ENCODE data around the gene ATP8B4.
A peak's percentile ranks its signal among the peaks of the same experiment; 100 is the strongest.

Gene ATP8B4

GRCh38 chr15:49855917-49856637, 263.0 kb downstream of the ATP8B4 start:
- peak; percentile 96 for DNase-seq (ENCODE audit: low read depth)

GRCh38 chr15:49852756-49853155, 266.3 kb downstream of the ATP8B4 start:
- no peak for DNase-seq (ENCODE audit: low read depth)

GRCh38 chr15:49848807-49849206, 270.2 kb downstream of the ATP8B4 start:
- no peak for DNase-seq (ENCODE audit: low read depth)

- peak; percentile 87 for DNase-seq (ENCODE audit: low read depth)
Observed at GRCh38 chr15:49848282-49848724, 270.7 kb downstream of the ATP8B4 start.

GRCh38 chr15:49847423-49848281, 271.4 kb downstream of the ATP8B4 start:
- DNase-seq (ENCODE audit: low read depth): no peak

GRCh38 chr15:49844390-49844789, 274.6 kb downstream of the ATP8B4 start:
- DNase-seq (ENCODE audit: low read depth): no peak

GRCh38 chr15:49843725-49844124, 275.3 kb downstream of the ATP8B4 start:
- no peak for DNase-seq (ENCODE audit: low read depth)

- no peak for DNase-seq (ENCODE audit: low read depth)
Observed at GRCh38 chr15:49842031-49842730, 276.9 kb downstream of the ATP8B4 start.

GRCh38 chr15:49832511-49832910, 286.5 kb downstream of the ATP8B4 start:
- DNase-seq (ENCODE audit: low read depth): no peak

GRCh38 chr15:49831206-49831965, 287.6 kb downstream of the ATP8B4 start:
- DNase-seq (ENCODE audit: low read depth): no peak

- no peak for DNase-seq (ENCODE audit: low read depth)
Observed at GRCh38 chr15:49830391-49830790, 288.6 kb downstream of the ATP8B4 start.

- no peak for DNase-seq (ENCODE audit: low read depth)
Observed at GRCh38 chr15:49827311-49827710, 291.7 kb downstream of the ATP8B4 start.

GRCh38 chr15:49826640-49827234, 292.3 kb downstream of the ATP8B4 start:
- DNase-seq (ENCODE audit: low read depth): no peak

GRCh38 chr15:49824775-49825099, 294.3 kb downstream of the ATP8B4 start:
- no peak for DNase-seq (ENCODE audit: low read depth)

- no peak for DNase-seq (ENCODE audit: low read depth)
Observed at GRCh38 chr15:49823987-49824774, 294.9 kb downstream of the ATP8B4 start.

GRCh38 chr15:49817100-49817499, 301.9 kb downstream of the ATP8B4 start:
- DNase-seq (ENCODE audit: low read depth): no peak

GRCh38 chr15:49815950-49816349, 303.1 kb downstream of the ATP8B4 start:
- no peak for DNase-seq (ENCODE audit: low read depth)

GRCh38 chr15:49815526-49815925, 303.5 kb downstream of the ATP8B4 start:
- DNase-seq (ENCODE audit: low read depth): no peak

- no peak for DNase-seq (ENCODE audit: low read depth)
Observed at GRCh38 chr15:49814709-49815108, 304.3 kb downstream of the ATP8B4 start.

- DNase-seq (ENCODE audit: low read depth): no peak
Observed at GRCh38 chr15:49813625-49814024, 305.4 kb downstream of the ATP8B4 start.

GRCh38 chr15:49810720-49811119, 308.3 kb downstream of the ATP8B4 start:
- no peak for DNase-seq (ENCODE audit: low read depth)

Measured in fibroblast of the conjunctiva (primary cell).